ENCODE data around the gene POU2AF3.

POU2AF3 gene

GRCh38 chr11:111329306-111330204 is 31.2 kb downstream of the POU2AF3 start:
- DNase-seq: no peak

GRCh38 chr11:111330234-111330893 is 32.0 kb downstream of the POU2AF3 start:
- DNase-seq: no peak

- DNase-seq: no peak
Observed at GRCh38 chr11:111331711-111332479, 33.5 kb downstream of the POU2AF3 start.

- DNase-seq: no peak
Observed at GRCh38 chr11:111334532-111335502, 36.5 kb downstream of the POU2AF3 start.

GRCh38 chr11:111335549-111335948 is 37.2 kb downstream of the POU2AF3 start:
- no peak for DNase-seq

GRCh38 chr11:111336062-111336461 is 37.7 kb downstream of the POU2AF3 start:
- DNase-seq: no peak

- no peak for DNase-seq
Observed at GRCh38 chr11:111336582-111337256, 38.4 kb downstream of the POU2AF3 start.

GRCh38 chr11:111339758-111340388 is 41.5 kb downstream of the POU2AF3 start:
- no peak for DNase-seq

GRCh38 chr11:111342329-111342728 is 44.0 kb downstream of the POU2AF3 start:
- DNase-seq: no peak

GRCh38 chr11:111344032-111344431 is 45.7 kb downstream of the POU2AF3 start:
- DNase-seq: no peak

- DNase-seq: no peak
Observed at GRCh38 chr11:111347002-111347722, 48.8 kb downstream of the POU2AF3 start.

GRCh38 chr11:111347723-111348115 is 49.4 kb downstream of the POU2AF3 start:
- DNase-seq: no peak

- DNase-seq: no peak
Observed at GRCh38 chr11:111348147-111348546, 49.8 kb downstream of the POU2AF3 start.

- DNase-seq: no peak
Observed at GRCh38 chr11:111349191-111349695, 50.9 kb downstream of the POU2AF3 start.

GRCh38 chr11:111350811-111351210 is 52.5 kb downstream of the POU2AF3 start:
- DNase-seq: no peak

GRCh38 chr11:111351374-111352055 is 53.2 kb downstream of the POU2AF3 start:
- DNase-seq: no peak

- no peak for DNase-seq
Observed at GRCh38 chr11:111352231-111352746, 53.9 kb downstream of the POU2AF3 start.

GRCh38 chr11:111352935-111353710 is 54.8 kb downstream of the POU2AF3 start:
- no peak for DNase-seq

Measured in activated naive CD4-positive, alpha-beta T cell treated with anti-CD3 and anti-CD28 coated beads, Interleukin-2, amount 50 U/mL, for 16 hours (primary cell).